ENCODE measurements around the gene HOXB7.

Gene HOXB7

DNA sequence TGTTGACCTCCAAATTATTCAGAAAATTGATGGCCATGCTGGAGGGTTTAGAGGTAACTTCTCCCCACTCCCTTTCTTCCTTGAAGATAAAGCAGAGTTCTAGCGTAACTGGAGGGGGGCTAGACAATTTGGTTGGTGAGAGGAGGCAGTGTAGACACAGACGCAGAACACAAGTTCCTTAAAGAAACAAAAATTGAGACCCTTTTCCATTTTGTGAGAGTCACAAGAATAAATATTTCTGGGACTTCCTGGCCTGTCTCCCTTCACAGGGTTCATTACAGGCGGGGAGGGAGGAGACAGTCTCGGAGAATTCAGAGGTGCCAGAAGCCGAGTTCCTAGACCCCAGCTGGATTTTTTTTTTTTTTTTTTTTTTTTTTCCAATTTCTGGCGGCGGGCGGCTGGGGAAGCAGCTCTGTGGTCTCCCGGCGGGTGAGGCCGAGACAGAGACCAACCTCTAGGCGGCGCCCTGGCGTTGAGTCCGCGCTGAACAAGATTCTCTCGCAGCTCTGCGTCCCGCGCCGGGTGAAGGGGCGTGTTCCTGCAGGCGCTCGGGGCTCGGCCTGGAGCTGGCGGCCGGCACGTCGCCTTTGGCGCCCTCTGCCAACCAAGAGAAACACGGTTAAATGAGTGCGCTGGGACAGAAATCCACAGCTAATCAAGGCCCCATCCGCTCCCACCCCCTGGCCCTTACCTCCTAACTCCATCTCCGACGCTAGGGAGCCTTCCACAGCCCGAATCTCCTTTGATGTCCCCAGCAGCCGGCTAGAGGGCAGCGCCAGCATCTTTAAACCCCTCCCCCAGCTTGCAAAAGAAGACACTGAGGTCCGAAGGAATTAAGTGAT, 25.6 kb upstream of the HOXB7 start:
- DNase-seq: no peak

DNA sequence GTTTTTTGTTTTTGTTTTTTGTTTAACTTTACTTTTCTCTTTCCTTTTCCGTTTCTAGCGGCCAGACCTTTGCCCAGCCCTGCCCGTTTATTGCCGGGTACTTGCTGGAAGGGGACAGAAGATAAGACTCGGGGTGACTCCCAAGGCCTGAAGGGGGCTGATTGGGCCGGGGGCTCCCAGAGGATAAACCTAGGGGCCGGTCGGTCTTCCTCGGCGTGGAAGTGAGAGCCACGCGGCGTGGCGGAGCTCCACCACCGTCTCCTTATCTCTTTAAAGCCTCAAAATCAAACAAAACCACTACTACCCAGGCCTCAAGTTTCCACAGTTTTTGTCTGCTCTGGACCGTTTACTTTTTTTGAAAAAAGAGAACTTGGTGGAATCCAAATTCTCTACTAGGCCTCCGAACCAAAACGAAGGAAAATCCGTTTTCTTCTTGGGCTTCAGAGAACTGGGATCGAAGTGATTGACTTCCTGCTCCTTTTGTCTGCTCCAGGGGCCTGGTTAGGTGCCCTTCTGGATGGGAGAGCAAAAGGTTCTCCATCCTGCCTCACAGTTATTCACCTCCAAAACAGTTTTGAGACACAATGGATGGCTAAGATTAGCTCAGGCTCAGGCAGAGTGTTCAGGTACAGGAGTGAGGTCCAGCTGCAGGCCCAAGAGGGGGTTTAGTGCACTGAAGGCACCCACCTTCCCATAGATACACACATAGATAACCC, 23.8 kb upstream of the HOXB7 start:
- no peak for DNase-seq

DNA sequence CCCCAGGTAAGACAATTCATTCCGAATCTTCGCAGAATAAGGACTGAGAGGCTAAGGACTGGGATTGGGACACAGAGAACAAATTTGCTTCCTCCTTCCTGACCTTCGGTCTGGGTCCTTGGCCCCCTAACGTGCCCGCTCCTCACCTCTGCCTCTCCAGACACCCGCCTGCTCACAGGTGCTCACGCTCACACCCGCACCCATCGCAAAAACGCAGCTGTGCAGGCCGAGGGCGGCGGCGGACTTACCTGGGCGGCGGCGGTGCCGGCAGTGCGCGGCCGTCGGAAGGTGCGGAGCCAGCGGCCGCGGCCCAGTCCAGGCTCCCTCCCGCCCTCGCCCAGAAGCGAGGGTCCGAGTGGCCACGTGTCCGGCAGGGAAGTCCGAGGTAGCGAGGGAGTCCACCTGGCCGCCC, 22.5 kb upstream of the HOXB7 start:
- no peak for DNase-seq

DNA sequence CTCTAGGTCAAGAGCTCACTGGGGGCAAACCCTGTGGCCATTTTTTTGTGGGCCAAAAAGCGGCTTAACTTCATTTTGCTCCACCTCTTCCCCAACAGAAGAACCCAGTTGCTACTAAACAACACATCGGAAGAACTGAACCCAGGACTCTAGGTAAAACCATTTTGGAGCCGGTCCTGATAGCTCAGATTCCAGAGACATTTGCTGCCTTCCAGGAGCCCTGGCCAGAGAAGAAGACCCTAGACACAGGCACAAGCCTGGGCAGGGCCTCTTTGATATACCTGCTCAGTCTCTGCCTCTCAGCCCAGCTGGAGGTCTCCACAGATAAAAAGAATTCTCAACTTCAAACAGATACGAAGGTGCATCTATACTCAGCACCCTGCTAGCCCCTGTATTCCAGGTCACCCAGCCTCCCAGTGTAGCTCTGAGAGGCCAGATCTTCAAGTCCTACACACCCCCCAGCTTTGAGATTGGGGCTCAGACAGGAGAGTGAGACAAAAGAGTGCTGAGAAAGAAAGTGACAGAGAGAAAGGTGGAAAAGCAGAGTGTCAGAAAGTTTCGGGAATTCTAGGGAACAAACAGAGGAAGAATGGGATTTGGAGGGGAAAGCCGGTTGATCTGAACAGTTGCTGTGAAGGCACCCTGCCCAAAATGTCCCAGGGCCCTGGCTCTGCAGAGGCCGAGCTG, 21.9 kb upstream of the HOXB7 start:
- no peak for DNase-seq

DNA sequence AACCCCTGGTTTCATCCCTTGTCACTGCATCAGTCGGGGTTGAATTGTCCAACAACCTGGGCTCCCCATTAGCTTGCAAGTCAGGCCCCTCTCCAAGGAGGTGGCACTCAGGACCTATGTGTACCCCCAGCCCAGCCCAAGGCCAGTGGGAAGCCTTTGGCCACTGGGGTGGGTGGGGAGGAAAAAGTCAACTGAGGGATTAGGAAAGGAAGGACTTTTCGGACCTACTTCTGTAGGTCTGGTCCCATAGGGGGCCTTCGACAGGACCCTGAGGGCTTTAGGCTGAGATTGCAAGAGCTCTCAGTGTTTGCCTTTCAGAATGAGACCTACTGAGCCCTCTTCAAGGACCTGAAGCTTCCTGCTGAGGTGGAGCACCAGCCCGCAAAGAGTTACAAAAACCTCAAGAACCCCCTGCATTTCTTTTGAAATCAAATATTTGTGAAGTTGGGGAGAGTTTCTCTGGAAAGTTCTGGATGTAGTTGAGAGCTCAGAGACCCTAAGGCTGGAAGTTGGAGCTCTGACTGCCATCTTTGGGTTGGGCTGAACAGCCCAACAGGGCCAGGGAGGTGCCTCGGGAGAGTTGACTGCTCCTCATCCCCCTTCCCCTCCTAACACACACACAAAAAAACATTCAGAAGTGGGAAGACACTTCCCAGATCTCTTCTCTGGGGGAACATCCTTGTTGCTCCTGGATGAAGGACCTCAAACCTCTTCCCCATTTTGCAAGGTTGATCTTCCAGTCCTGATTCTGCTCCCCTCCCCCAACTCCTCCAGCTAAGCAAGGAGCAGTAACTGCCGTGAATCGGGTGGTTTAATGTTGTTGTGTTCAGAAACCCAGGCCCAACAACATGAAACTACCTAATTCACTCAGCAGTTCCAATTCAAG, 21.1 kb upstream of the HOXB7 start:
- DNase-seq: no peak

- DNase-seq: no peak
These were observed 20.3 kb upstream of the HOXB7 start for GRCh38 chr17:48630925-48631692.

DNA sequence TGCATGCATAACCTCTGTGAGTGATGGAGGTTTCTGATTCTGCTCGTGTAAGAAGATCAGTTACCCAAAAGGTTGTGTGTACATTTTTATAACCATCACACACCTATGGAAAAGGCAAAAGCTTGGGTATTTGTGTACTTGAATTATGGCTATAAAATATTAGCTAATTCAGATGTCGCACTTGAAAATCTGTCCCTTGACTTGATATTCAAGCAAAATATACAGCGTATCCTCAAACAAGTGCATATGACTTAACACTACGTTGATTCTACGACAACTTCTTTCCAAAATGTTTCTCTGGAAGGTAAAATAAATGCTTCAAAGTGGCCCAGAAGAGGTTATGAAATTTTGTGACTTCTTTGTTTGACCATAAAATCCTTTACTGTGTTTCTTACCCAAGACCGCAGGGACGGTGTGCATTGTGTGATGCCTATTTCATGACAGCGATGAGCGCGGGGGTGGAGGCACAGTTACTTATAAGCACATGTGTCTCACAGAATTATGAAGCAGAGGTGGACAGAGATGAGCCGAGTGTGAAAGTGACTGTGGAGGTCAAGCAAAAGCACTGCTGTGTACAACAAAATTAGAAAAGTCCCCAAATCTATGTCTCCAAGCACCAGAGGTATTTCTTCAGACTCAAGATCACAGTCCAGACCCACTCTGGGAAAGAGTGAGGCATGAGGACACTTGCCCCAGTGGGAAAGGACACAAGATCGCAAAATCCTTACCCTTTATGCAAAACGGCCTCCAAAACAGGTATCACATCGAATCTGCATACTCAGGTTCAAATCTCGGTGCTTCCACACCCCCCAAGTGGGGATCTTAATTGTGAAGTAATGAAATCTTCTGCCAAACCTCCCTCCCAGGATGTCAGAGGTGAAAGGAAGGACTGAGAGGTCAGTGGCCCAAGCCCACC, 19.4 kb upstream of the HOXB7 start:
- no peak for DNase-seq

- DNase-seq: no peak
These were observed 18.6 kb upstream of the HOXB7 start for GRCh38 chr17:48629411-48629759.

DNA sequence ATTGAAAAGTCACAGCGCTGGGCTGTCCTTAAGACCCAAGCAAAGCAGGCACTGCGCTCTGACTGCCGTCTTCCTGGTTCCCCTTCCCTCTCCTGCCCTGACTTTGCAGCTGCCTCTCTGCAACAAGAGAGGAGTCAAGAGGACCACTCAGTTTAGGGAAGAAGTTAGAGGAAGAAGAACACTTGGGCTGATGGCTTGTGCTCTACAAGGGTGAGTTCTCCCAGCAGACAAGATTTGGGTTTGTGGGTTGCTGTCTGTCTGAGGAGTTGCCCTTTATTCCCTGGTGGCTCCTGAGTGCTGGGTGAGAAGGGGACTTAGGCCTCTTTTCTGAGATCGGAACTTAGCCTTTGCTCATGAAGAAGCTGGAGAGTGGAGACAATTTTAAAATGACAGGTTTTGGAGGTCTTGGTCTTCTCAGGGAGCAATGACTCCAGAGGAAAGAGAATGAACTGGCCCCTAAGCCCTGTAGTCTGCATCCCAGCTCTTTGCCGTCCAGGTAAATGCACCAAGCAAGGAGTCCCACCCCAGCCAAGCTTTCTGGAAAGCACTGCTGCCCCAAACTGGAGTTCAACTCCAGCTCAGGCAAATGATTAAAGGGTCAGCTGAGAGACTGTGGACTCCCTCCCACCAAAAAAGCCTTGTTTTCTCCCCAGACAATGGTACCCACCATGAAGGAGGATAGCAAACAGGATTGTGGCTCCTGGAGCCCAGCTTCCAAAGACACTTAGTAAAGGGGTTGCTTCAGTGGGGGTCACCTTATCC, 18.0 kb upstream of the HOXB7 start:
- DNase-seq: no peak

GRCh38 chr17:48627623-48628521, 17.1 kb upstream of the HOXB7 start:
- DNase-seq: no peak

DNA sequence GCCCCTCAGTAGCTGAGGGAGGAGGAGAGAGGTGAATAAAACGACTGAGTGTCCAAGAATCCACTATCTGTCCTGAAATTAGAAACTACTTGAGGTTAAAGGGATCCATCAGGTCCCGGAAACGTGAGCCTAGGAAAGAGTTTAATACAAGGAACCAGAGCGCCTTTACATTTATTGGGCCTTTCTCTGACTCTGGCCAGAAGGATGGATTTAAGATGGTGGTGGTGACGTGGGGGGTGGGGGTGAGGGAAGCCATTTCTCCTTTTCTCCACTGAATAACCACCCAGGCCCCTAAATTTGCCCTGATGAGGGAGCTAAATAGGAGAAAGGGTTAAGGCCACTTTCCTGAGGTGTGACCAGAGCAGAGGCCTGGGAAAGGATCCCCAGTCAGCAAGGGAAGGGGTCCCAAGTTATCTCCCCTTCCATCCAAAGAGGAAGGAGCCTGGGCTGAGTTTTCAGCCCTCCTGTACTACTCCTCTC, 16.3 kb upstream of the HOXB7 start:
- no peak for DNase-seq

DNA sequence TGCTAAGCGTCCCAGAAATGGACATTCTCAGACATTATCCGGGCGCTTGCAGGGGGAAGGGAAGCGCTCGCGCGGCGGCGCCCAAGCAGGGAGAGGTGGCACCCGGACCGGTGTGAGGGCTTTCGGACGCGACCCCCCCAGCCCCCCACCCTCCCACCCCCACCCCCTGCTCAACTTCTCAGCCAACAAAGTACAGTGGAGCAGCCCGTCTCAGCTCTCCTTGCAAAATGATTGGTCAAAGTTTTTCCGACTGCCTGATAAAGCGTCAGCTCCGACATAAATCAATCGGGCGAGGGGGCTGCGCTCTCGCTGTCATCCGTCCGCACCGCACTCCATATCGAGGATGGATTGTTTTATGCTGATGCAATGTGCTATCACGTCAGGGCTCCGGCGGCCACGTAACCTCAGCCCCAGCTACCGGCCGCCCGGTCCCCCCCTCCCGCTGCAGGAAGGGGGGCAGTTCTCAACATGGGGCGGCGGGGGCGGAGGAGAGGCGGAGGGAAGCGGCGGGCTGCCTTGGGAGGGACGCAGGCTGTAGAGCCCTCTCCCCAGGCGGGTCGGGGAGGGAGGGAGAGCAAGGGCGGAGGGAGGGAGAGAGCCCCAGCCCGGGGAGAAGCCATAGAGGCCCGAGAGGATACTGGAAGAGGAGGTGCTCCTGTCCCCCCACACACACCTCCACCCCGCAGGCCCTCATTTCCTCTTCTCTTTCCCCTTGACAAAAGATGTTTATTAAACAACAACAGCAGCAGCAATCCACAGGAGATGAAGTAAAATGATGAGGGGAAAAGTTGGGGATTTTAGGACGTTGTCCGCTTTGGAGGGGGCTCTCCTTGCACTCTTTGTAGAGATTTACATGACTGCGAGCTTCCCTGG, 15.7 kb upstream of the HOXB7 start, which contains the start of gene HOXB9:
HOXB9 (minus strand) TSS at position 114 of the 873 bp plus-strand sequence; CDS start at position 25, 89 bp downstream.
- peak; percentile 24 for DNase-seq

- DNase-seq: peak; percentile 40
These were observed 14.9 kb upstream of the HOXB7 start for GRCh38 chr17:48625495-48626244.

GRCh38 chr17:48624544-48625494, 14.0 kb upstream of the HOXB7 start:
- DNase-seq: peak; percentile 35

DNA sequence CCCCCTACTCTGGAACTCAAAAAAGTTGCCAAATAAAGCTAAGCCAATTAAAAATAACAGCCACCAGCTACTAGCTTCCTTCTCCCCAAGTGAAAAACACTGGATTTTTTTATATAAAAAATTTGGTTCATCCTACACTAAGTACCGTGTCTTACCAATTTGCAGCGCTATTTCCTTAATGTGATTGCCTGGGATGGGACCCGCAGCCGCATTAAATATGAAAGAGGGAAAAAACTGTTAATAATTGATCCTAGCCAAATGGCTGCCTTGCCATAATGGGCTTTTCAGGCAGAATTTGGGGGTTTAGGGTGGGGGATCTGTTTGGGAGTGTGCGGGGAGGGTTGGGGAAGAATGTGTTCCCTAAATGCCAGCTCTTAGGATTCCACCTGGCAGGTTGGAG, 13.3 kb upstream of the HOXB7 start:
- DNase-seq: no peak

GRCh38 chr17:48623583-48623982, 12.8 kb upstream of the HOXB7 start:
- no peak for DNase-seq

Measured in COR-L47 (cell line).